ENCODE measurements around the gene SLC5A9.
"Not testable (repeated sequence)": the region's sequence is repeated elsewhere in the genome, so short reads cannot be mapped to it uniquely, and the experiment has no call there.

The SLC5A9 gene

DNA sequence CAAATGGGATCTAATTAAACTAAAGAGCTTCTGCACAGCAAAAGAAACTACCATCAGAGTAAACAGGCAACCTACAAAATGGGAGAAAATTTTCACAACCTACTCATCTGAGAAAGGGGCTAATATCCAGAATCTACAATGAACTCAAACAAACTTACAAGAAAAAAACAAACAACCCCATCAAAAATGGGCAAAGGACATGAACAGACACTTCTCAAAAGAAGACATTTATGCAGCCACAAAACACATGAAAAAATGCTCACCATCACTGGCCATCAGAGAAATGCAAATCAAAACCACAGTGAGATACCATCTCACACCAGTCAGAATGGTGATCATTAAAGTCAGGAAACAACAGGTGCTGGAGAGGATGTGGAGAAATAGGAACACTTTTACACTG lies 59.8 kb downstream of the SLC5A9 start:
- H3K9ac ChIP-seq (ENCODE audit: low read length); H3K9me3 ChIP-seq (ENCODE audit: control insufficient read depth, low read length); H3K27me3 ChIP-seq (replicated peaks; ENCODE audit: control insufficient read depth, insufficient read depth, low read length); H3K4me1 ChIP-seq (ENCODE audit: control insufficient read depth, insufficient read depth, low read length); DNase-seq (ENCODE audit: low read depth); H3K36me3 ChIP-seq (ENCODE audit: control insufficient read depth, insufficient read depth, low read length, severe bottlenecking); H3K4me3 ChIP-seq (ENCODE audit: low read length): not testable (repeated sequence)

DNA sequence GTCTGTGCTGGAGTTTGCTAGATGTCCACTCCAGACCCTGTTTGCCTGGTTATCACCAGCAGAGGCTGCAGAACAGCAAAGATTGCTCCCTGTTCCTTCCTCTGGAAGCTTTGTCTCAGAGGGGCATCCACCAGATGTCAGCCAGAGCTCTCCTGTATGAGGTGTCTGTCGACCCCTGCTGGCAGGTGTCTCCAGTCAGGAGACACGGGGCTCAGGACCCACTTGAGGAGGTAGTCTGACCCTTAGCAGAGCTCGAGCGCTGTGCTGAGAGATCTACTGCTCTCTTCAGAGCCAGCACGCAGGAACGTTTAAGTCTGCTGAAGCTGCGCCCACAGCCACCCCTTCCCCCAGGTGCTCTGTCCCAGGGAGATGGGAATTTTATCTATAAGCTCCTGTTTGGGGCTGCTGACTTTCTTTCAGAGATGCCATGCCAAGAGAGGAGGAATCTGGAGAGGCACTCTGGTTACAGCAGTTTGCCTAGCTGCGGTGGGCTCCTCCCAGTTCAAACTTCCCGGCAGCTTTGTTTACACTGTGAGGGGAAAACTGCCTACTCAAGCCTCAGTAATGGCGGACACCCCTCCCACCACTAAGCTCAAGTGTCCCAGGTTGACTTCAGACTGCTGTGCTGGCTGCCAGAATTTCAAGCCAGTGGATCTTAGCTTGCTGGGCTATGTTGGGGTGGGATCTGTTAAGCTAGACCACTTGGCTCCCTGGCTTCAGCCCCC lies 62.3 kb downstream of the SLC5A9 start:
- not testable (repeated sequence) for H3K27me3 ChIP-seq (replicated peaks; ENCODE audit: control insufficient read depth, insufficient read depth, low read length); H3K36me3 ChIP-seq (ENCODE audit: control insufficient read depth, insufficient read depth, low read length, severe bottlenecking); H3K4me1 ChIP-seq (ENCODE audit: control insufficient read depth, insufficient read depth, low read length); H3K4me3 ChIP-seq (ENCODE audit: low read length); DNase-seq (ENCODE audit: low read depth); H3K9me3 ChIP-seq (ENCODE audit: control insufficient read depth, low read length); H3K9ac ChIP-seq (ENCODE audit: low read length)

DNA sequence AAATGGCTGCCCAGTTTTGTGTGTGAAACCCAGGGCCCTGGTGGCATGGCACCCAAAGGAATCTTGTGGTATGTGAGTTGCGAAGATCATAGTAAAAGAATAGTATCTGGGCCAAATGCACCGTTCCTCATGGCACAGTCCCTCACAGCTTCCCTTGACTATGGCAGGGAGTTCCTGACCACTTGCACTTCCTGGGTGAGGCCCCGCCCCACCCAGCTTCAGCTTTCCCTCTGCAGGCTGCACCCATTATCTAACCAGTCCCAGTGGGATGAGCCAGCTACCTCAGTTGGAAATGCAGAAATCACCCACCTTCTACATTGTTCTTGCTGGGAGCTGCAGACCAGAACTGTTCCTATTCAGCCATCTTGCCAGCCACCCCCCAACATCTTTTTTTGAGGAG lies 63.0 kb downstream of the SLC5A9 start:
- no peak for DNase-seq (ENCODE audit: low read depth)
- Histone ChIP-seq H3K9me3 (ENCODE audit: control insufficient read depth, low read length) (no peaks in the 10 kb centered on the region), H3K4me3 (ENCODE audit: low read length) (no peak overlapping the region), H3K9ac (ENCODE audit: low read length) (no peak overlapping the region), H3K27me3 (replicated peaks; ENCODE audit: control insufficient read depth, insufficient read depth, low read length) (no peaks in the 10 kb centered on the region), H3K36me3 (ENCODE audit: control insufficient read depth, insufficient read depth, low read length, severe bottlenecking) (no peaks in the 10 kb centered on the region), H3K4me1 (ENCODE audit: control insufficient read depth, insufficient read depth, low read length) (no peaks in the 10 kb centered on the region)

DNA sequence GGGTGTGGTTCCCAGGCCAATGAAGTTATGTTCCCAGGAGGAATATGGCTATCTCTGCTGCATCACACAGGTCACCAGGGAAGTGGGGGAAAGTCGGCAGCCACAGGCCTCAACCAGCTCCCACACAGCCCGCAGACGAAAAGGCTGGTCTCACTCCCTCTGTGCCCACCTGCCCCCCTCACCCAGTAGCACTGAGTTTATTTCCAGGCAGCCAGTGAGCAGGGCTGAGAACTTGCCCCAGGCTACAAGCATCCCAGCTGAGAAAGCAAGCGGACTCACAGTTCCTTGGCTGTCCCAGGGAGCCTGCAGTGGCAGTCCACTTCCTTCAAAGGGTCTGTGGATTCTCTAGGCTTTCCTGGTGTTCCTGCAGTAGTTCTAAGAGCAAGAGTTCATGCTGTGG lies 68.9 kb downstream of the SLC5A9 start:
- Histone ChIP-seq H3K9me3 (ENCODE audit: control insufficient read depth, low read length) (no peaks in the 10 kb centered on the region), H3K4me3 (ENCODE audit: low read length) (no peak overlapping the region), H3K36me3 (ENCODE audit: control insufficient read depth, insufficient read depth, low read length, severe bottlenecking) (no peaks in the 10 kb centered on the region), H3K27me3 (replicated peaks; ENCODE audit: control insufficient read depth, insufficient read depth, low read length) (no peaks in the 10 kb centered on the region), H3K4me1 (ENCODE audit: control insufficient read depth, insufficient read depth, low read length) (no peaks in the 10 kb centered on the region), H3K9ac (ENCODE audit: low read length) (no peak overlapping the region)
- no peak for DNase-seq (ENCODE audit: low read depth)

- Histone ChIP-seq H3K36me3 (ENCODE audit: control insufficient read depth, insufficient read depth, low read length, severe bottlenecking) (no peaks in the 10 kb centered on the region), H3K4me1 (ENCODE audit: control insufficient read depth, insufficient read depth, low read length) (no peaks in the 10 kb centered on the region), H3K27me3 (replicated peaks; ENCODE audit: control insufficient read depth, insufficient read depth, low read length) (no peaks in the 10 kb centered on the region), H3K4me3 (ENCODE audit: low read length) (no peak overlapping the region), H3K9me3 (ENCODE audit: control insufficient read depth, low read length) (no peaks in the 10 kb centered on the region), H3K9ac (ENCODE audit: low read length) (no peak overlapping the region)
- no peak for DNase-seq (ENCODE audit: low read depth)
These were observed 70.2 kb downstream of the SLC5A9 start for GRCh38 chr1:48292706-48293105.

DNA sequence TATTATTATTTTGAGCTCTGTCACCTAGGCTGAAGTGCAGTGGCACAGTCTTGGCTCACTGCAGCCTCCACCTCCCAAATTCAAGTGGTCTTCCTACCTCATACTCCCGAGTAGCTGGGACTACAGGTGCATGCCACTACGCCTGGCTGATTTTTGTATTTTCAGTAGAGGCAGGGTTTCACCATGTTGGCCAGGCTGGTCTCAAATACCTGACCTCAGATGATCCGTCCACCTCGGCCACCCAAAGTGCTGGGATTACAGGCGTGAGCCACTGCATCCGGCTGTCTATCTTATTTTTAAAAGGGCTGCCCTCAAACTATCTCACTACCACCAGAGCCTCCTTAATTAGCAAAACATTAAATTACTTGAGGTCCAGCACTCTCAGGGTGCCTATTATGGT lies 71.6 kb downstream of the SLC5A9 start:
- not testable (repeated sequence) for H3K4me3 ChIP-seq (ENCODE audit: low read length); H3K36me3 ChIP-seq (ENCODE audit: control insufficient read depth, insufficient read depth, low read length, severe bottlenecking); H3K4me1 ChIP-seq (ENCODE audit: control insufficient read depth, insufficient read depth, low read length); H3K9ac ChIP-seq (ENCODE audit: low read length); DNase-seq (ENCODE audit: low read depth); H3K27me3 ChIP-seq (replicated peaks; ENCODE audit: control insufficient read depth, insufficient read depth, low read length); H3K9me3 ChIP-seq (ENCODE audit: control insufficient read depth, low read length)

GRCh38 chr1:48294656-48295055 lies 72.1 kb downstream of the SLC5A9 start:
- Histone ChIP-seq H3K4me3 (ENCODE audit: low read length) (no peak overlapping the region), H3K9ac (ENCODE audit: low read length) (no peak overlapping the region), H3K4me1 (ENCODE audit: control insufficient read depth, insufficient read depth, low read length) (no peaks in the 10 kb centered on the region), H3K9me3 (ENCODE audit: control insufficient read depth, low read length) (no peaks in the 10 kb centered on the region), H3K27me3 (replicated peaks; ENCODE audit: control insufficient read depth, insufficient read depth, low read length) (no peaks in the 10 kb centered on the region), H3K36me3 (ENCODE audit: control insufficient read depth, insufficient read depth, low read length, severe bottlenecking) (no peaks in the 10 kb centered on the region)
- no peak for DNase-seq (ENCODE audit: low read depth)

Data from adipocyte (in vitro differentiated cells).